Activated CD4-positive, alpha-beta T cell treated with anti-CD3 and anti-CD28 coated beads, Interleukin-2, amount 10 ng/mL, durations not matched to agents 24 days and 14 days (primary cell): ENCODE measurements around the gene RHEB. TPM values are rescaled to one million over a fixed set of nuclear protein-coding genes. Genes with fewer than 3 reads are reported as not detected.

Source experiments
- DNase-seq: peaks from one replicate; pipeline ENCODE4 v3.0.0; 2022
- H3K27ac Mint-ChIP-seq: one replicate; pipeline ENCODE4 v1.8.0; 2022; ENCODE audit warnings: mild to moderate bottlenecking, mixed read lengths
- H3K27me3 Mint-ChIP-seq: one replicate; pipeline ENCODE4 v1.8.0; 2022; ENCODE audit warnings: mixed read lengths
- H3K36me3 Mint-ChIP-seq: one replicate; pipeline ENCODE4 v1.8.0; 2022; ENCODE audit warnings: low read depth, mild to moderate bottlenecking, mixed read lengths
- H3K4me1 Mint-ChIP-seq: one replicate; pipeline ENCODE4 v1.8.0; 2021; ENCODE audit warnings: mixed read lengths
- H3K4me3 Mint-ChIP-seq: one replicate; pipeline ENCODE4 v1.8.0; 2022; ENCODE audit warnings: mild to moderate bottlenecking, moderate library complexity, mixed read lengths
- H3K9me3 Mint-ChIP-seq: one replicate; pipeline ENCODE4 v1.8.0; 2021; ENCODE audit warnings: mixed read lengths
- intact Hi-C: fragments of 100-400 bp; cut with micrococcal nuclease; formaldehyde crosslinking; loops from one replicate; pipeline ENCODE4 v1.15.1; 2023
- total RNA-seq: library from RNA; stranded (reverse); gene quantifications from 2 replicates; pipeline ENCODE4 v1.2.3, GENCODE V29; 2022

The RHEB gene
- total RNA-seq = 55.4 and 62.5 TPM in 2 replicates

GRCh38 chr7:151519765-151520418, at the start of gene RHEB:
TSS of gene RHEB (minus strand) at chr7:151519895. CDS start at chr7:151519511, 384 bp downstream.
- no peaks in the 10 kb centered on the region for H3K9me3 Mint-ChIP-seq

DNA sequence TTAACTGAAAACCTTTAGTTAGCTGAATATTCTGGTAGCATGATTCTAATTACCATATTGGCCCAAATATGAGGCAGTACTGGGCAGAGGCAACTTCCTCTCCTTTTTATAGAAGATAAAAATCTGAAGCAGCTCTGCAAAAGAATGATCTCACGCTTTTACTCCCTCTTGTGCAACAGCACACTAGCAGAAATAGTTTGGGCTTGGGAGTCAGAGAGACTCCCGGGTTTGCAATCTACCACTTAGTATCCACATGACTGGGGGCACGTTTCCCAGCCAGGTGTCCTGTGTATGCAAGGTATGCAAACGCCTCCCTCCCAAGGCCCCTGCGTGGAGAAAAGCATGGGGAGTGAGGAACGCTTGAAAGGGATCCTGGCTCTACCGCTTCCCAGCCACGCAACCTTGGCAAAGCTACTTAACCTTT, 47.2 kb upstream of the RHEB start:
- Mint-ChIP-seq H3K27ac (no peak overlapping the region), H3K9me3 (no peaks in the 10 kb centered on the region), H3K4me1 (no peaks in the 10 kb centered on the region), H3K4me3 (no peak overlapping the region), H3K36me3 (no peaks in the 10 kb centered on the region), H3K27me3 (no peaks in the 10 kb centered on the region)
- DNase-seq = no peak
- intact Hi-C loops = no loop called here

More at GRCh38 chr7:151519765-151520418, at the start of gene RHEB:
- peak; percentile 99 for DNase-seq
- intact Hi-C loops = loop anchor here (1.0 to 10.0 kb wide), 7 partner anchors 112 to 1157 kb away; partner anchors contain the start of genes GALNT11, NUB1, PRKAG2 and XRCC2
- peaks cover 9% of the 10 kb centered on the region for H3K27me3 Mint-ChIP-seq
- H3K36me3 Mint-ChIP-seq = peaks cover 20% of the 10 kb centered on the region
- H3K27ac Mint-ChIP-seq = peak within 1 kb of the TSS; percentile 97
- peak within 1 kb of the TSS; percentile 97 for H3K4me3 Mint-ChIP-seq
- peaks cover 36% of the 10 kb centered on the region for H3K4me1 Mint-ChIP-seq

DNA sequence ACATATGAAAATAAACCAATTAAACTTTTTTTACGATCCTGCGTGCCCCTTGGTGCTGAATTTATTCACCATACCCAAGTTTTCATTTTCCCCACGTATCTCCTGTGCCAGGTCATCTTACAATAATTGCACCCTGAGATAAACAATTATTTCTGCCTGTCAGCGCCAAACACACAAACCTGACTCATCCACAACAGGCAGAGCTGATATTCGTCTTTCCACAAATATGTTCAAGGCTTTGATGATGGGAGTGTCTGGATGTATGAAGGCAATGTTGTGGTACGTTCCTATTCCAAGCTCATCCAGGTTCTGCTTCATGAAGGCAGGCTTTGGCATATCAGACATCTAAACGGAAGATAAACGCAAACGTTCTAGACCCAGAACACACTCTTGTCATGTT, 45.8 kb upstream of the RHEB start:
- Mint-ChIP-seq H3K27me3 (no peaks in the 10 kb centered on the region), H3K4me3 (no peak overlapping the region), H3K36me3 (peaks cover 2% of the 10 kb centered on the region), H3K9me3 (no peaks in the 10 kb centered on the region), H3K4me1 (peaks cover 2% of the 10 kb centered on the region), H3K27ac (no peak overlapping the region)
- intact Hi-C loops = no loop called here
- no peak for DNase-seq

DNA sequence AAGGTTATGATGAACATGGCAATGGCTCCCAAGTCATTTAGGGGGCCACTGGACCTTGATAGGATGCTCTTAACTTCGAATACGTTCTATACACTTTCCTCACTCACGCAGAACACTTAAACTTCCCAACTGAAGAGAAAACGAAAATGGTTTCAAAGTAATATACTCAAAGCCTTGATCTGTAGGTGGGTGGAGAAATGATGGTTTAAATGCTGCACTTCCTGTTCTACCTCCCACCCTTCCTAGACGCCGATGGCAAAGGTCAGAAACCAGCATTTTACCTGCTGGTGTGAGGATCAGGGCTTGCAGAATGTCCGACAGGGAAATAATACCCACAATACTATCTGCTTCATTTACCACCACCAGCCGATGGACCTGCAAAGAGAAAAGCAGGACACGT, 40.5 kb upstream of the RHEB start:
- Mint-ChIP-seq H3K36me3 (peaks cover 12% of the 10 kb centered on the region), H3K9me3 (no peaks in the 10 kb centered on the region), H3K4me3 (no peak overlapping the region), H3K27ac (peak overlapping the region; percentile 29), H3K4me1 (peaks cover 14% of the 10 kb centered on the region), H3K27me3 (no peaks in the 10 kb centered on the region)
- intact Hi-C loops = no loop called here
- DNase-seq = no peak

GRCh38 chr7:151559557-151560183, 40.0 kb upstream of the RHEB start:
- H3K4me1 Mint-ChIP-seq = peaks cover 14% of the 10 kb centered on the region
- peak overlapping the region; percentile 29 for H3K27ac Mint-ChIP-seq
- H3K4me3 Mint-ChIP-seq = no peak overlapping the region
- no peaks in the 10 kb centered on the region for H3K27me3 Mint-ChIP-seq
- peaks cover 12% of the 10 kb centered on the region for H3K36me3 Mint-ChIP-seq
- H3K9me3 Mint-ChIP-seq = no peaks in the 10 kb centered on the region
- intact Hi-C loops = no loop called here
- DNase-seq = no peak

DNA sequence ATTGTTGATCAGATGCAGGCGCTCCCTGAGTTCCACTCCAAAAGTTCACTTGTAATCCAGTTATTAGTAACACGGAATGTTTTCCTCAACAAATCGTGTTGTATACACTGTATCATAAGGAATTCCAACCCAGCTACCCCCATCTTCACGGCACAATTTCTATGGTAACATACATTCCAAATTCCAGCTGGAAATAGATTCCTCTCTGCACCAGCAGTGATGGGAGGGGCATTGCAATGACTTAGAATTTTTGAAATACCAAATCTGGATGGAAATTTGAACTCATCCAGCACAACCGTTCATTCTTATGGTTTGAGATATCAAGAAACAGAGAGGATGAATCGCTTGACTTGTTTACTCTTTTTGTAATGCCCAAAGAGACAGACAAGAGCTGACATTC, 38.9 kb upstream of the RHEB start:
- intact Hi-C loops = no loop called here
- H3K27ac Mint-ChIP-seq = no peak overlapping the region
- H3K9me3 Mint-ChIP-seq = no peaks in the 10 kb centered on the region
- DNase-seq = no peak
- H3K27me3 Mint-ChIP-seq = no peaks in the 10 kb centered on the region
- no peak overlapping the region for H3K4me3 Mint-ChIP-seq
- H3K4me1 Mint-ChIP-seq = peaks cover 14% of the 10 kb centered on the region
- peaks cover 12% of the 10 kb centered on the region for H3K36me3 Mint-ChIP-seq

DNA sequence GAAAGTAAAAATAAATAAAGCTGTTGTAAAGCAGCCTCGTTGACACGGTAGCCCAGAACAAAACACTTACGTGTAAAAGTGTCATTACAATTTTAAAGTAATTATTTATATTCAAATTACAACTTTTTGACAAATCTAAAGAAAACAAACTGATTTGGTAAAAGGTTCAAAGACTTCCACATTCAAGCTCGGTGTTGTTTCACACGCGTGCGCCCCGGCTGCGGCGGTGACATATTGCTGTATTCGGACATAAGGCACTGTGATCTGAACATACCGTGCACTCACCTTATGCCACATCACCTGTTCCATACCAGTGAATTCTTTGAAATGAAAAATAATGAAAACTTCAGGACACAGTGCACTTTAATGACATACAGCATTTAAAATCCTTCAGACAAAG, 36.9 kb upstream of the RHEB start:
- Mint-ChIP-seq H3K9me3 (no peaks in the 10 kb centered on the region), H3K27ac (no peak overlapping the region), H3K4me3 (no peak overlapping the region), H3K36me3 (peaks cover 12% of the 10 kb centered on the region), H3K4me1 (peaks cover 16% of the 10 kb centered on the region), H3K27me3 (no peaks in the 10 kb centered on the region)
- intact Hi-C loops = no loop called here
- DNase-seq = no peak

- DNase-seq = no peak
- Mint-ChIP-seq H3K9me3 (no peaks in the 10 kb centered on the region), H3K4me1 (peaks cover 2% of the 10 kb centered on the region), H3K27ac (no peak overlapping the region), H3K27me3 (no peaks in the 10 kb centered on the region), H3K36me3 (peaks cover 1% of the 10 kb centered on the region), H3K4me3 (no peak overlapping the region)
- intact Hi-C loops = no loop called here
These were observed 33.7 kb upstream of the RHEB start for GRCh38 chr7:151553356-151553755.

DNA sequence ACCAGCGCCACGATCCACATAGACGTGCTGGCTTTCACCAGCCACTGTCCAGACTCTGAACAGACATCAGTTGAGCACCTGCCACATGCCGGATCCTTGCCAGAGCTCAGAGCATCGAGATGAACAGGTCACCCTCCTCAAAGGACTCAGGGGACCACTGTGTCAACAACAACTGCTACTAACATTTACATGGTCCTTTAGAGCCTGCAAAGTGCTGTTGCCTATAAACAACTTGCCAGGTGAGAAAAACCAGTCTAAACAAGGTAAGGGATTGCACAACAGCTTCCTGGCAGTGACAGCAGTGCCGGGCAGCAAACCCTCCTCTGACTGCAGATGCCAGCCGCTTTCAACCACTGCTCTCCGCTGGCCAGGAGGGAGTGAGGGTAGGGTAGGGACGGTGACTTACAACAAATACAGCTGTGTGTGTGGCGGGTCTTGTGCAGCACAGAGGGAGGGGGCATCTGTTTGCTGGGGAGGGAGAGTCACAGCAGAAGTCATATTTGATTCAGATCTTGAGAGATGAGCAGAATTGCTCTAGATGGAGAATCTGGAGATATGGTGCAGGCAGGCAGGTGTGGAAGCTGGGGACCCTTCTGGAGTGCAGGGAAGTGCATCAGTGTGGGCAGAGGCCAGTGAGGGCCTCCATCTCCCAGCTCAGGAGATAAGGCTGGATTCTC, 32.8 kb upstream of the RHEB start:
- Mint-ChIP-seq H3K4me1 (peaks cover 2% of the 10 kb centered on the region), H3K4me3 (no peak overlapping the region), H3K9me3 (no peaks in the 10 kb centered on the region), H3K27me3 (peaks cover 3% of the 10 kb centered on the region), H3K36me3 (no peaks in the 10 kb centered on the region), H3K27ac (no peak overlapping the region)
- DNase-seq = no peak
- intact Hi-C loops = no loop called here

DNA sequence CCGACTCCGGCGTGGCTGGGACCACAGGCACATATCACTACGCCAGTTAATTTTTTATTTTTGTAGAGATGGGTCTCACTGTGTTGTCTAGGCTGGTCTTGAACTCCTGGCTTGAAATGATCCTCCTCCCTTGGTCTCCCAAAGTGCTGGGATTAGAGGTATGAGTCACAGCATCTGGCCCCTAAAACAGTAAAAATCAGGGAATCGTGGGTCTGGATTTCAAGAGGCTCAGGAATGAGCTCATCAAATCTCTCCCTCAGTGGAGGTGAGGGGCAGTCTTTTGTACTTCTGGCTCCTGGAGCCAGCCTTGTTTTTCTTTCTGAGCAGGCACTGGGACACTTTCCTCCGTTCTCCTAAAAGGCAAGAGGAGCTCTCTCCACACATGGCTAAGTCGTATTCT, 32.1 kb upstream of the RHEB start:
- no peak overlapping the region for H3K4me3 Mint-ChIP-seq
- intact Hi-C loops = no loop called here
- H3K27me3 Mint-ChIP-seq = peaks cover 5% of the 10 kb centered on the region
- H3K27ac Mint-ChIP-seq = no peak overlapping the region
- no peaks in the 10 kb centered on the region for H3K36me3 Mint-ChIP-seq
- DNase-seq = no peak
- H3K4me1 Mint-ChIP-seq = peaks cover 2% of the 10 kb centered on the region
- no peaks in the 10 kb centered on the region for H3K9me3 Mint-ChIP-seq

- no peak overlapping the region for H3K27ac Mint-ChIP-seq
- DNase-seq = no peak
- no peaks in the 10 kb centered on the region for H3K9me3 Mint-ChIP-seq
- no peaks in the 10 kb centered on the region for H3K36me3 Mint-ChIP-seq
- H3K27me3 Mint-ChIP-seq = peaks cover 13% of the 10 kb centered on the region
- no peak overlapping the region for H3K4me3 Mint-ChIP-seq
- H3K4me1 Mint-ChIP-seq = peaks cover 2% of the 10 kb centered on the region
- intact Hi-C loops = no loop called here
These were observed 31.1 kb upstream of the RHEB start for GRCh38 chr7:151550656-151551286.

DNA sequence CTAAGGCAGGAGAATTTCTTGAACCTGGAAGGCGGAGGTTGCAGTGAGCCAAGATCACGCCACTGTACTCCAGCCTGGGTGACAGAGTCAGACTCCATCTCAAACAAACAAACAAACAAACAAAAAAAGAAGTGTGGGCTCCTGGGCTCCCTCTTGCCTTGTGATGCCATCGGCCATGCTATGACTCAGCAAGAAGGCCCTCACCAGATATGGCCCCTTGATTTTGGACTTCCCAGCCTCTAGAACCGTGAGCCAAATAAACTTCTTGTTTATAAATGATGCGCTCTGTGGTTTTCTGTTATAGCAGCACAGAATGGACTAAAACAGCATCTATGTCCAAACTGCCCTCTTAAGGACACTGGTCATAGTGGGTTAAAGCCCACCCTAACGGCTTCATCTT, 29.9 kb upstream of the RHEB start:
- Mint-ChIP-seq H3K9me3 (no peaks in the 10 kb centered on the region), H3K4me3 (no peak overlapping the region), H3K27me3 (peaks cover 16% of the 10 kb centered on the region), H3K27ac (no peak overlapping the region), H3K36me3 (no peaks in the 10 kb centered on the region), H3K4me1 (peaks cover 2% of the 10 kb centered on the region)
- no peak for DNase-seq
- intact Hi-C loops = no loop called here

DNA sequence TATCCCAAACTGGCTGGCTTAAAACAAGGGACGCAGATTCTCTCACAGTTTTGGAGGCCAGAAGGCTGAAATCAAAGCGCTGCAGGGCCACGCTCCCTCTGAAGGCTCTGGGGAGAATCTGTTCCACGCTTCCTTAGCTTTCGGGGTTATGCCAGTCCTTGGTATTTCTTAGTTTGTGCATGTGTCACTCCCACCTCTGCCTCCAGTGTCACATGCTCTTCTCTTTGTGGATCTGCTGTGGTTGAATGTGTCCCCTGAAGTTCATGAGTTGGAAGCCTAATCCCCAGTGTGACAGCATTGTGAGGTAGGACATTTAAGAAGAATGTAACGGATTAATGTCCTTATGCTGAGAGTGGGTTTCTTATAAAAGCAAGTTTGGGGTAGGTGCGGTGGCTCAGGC, 29.4 kb upstream of the RHEB start:
- Mint-ChIP-seq H3K4me1 (peaks cover 2% of the 10 kb centered on the region), H3K36me3 (no peaks in the 10 kb centered on the region), H3K4me3 (no peak overlapping the region), H3K9me3 (no peaks in the 10 kb centered on the region), H3K27me3 (peaks cover 21% of the 10 kb centered on the region), H3K27ac (no peak overlapping the region)
- no peak for DNase-seq
- intact Hi-C loops = no loop called here

GRCh38 chr7:151544183-151544582, 24.5 kb upstream of the RHEB start:
- H3K27me3 Mint-ChIP-seq = peaks cover 32% of the 10 kb centered on the region
- H3K9me3 Mint-ChIP-seq = no peaks in the 10 kb centered on the region
- H3K4me3 Mint-ChIP-seq = no peak overlapping the region
- no peaks in the 10 kb centered on the region for H3K4me1 Mint-ChIP-seq
- no peak overlapping the region for H3K27ac Mint-ChIP-seq
- no peak for DNase-seq
- intact Hi-C loops = no loop called here
- H3K36me3 Mint-ChIP-seq = no peaks in the 10 kb centered on the region
